Occipital lobe (tissue), 2 donors: ENCODE data around the gene PRKAR1A. TPM values are rescaled to one million over a fixed set of nuclear protein-coding genes. Genes with fewer than 3 reads are reported as not detected.

Experiments used
- DNase-seq: peaks from one replicate; lab custom pipeline; 2025; lab: John Stamatoyannopoulos, UW
- total RNA-seq: library from RNA; depleted of rRNA; stranded (reverse); fragments of >200 nt; gene quantifications from one replicate; pipeline ENCODE4 v1.2.3, GENCODE V29; 2014

PRKAR1A gene
- total RNA-seq, 1 donor from 2014 or later, result 405 TPM

- no peak for DNase-seq
These were observed 30.7 kb downstream of the PRKAR1A start for GRCh38 chr17:68542698-68543463.

- DNase-seq, result no peak
These were observed 32.1 kb downstream of the PRKAR1A start for GRCh38 chr17:68544111-68544915.

- DNase-seq, result no peak
These were observed 44.3 kb downstream of the PRKAR1A start for GRCh38 chr17:68556551-68556950.

- no peak for DNase-seq
These were observed 47.1 kb downstream of the PRKAR1A start for GRCh38 chr17:68559316-68559715.

GRCh38 chr17:68560966-68561720 lies 48.9 kb downstream of the PRKAR1A start:
- DNase-seq, result no peak

GRCh38 chr17:68562736-68563135 lies 50.5 kb downstream of the PRKAR1A start:
- no peak for DNase-seq

- DNase-seq, result no peak
These were observed 52.3 kb downstream of the PRKAR1A start for GRCh38 chr17:68564415-68565111.

GRCh38 chr17:68565661-68566441 lies 53.6 kb downstream of the PRKAR1A start:
- no peak for DNase-seq

GRCh38 chr17:68566442-68566738 lies 54.2 kb downstream of the PRKAR1A start:
- DNase-seq, result no peak

- no peak for DNase-seq
These were observed 54.8 kb downstream of the PRKAR1A start for GRCh38 chr17:68567035-68567434.

- DNase-seq, result no peak
These were observed 55.4 kb downstream of the PRKAR1A start for GRCh38 chr17:68567581-68567980.

- DNase-seq, result no peak
These were observed 56.4 kb downstream of the PRKAR1A start for GRCh38 chr17:68568581-68568980.

- no peak for DNase-seq
These were observed 57.1 kb downstream of the PRKAR1A start for GRCh38 chr17:68569346-68569745.

GRCh38 chr17:68570526-68570925 lies 58.3 kb downstream of the PRKAR1A start:
- no peak for DNase-seq

GRCh38 chr17:68572138-68572842 lies 60.1 kb downstream of the PRKAR1A start:
- DNase-seq, result no peak

- no peak for DNase-seq
These were observed 61.1 kb downstream of the PRKAR1A start for GRCh38 chr17:68573338-68573737.

- DNase-seq, result no peak
These were observed 63.9 kb downstream of the PRKAR1A start for GRCh38 chr17:68576137-68576536.

- DNase-seq, result no peak
These were observed 64.7 kb downstream of the PRKAR1A start for GRCh38 chr17:68576811-68577496.

- no peak for DNase-seq
These were observed 65.2 kb downstream of the PRKAR1A start for GRCh38 chr17:68577497-68577821.

GRCh38 chr17:68578236-68578635 lies 66.0 kb downstream of the PRKAR1A start:
- no peak for DNase-seq
